K562 (cell line): ENCODE measurements around the gene HCAR1. TPM values are rescaled to one million over a fixed set of nuclear protein-coding genes. Genes with fewer than 3 reads are reported as not detected.
A peak's percentile ranks its signal among the peaks of the same experiment; 100 is the strongest.

ENCODE experiments used
- ATAC-seq: fragments of 200-7000 bp; cut with Tn5 transposase; 3 replicates; pipeline ENCODE4 v1.9.1; 2020; ENCODE audit warnings: moderate library complexity
- BruUV-seq: library from RNA; stranded (reverse); fragments of 400-500 nt; replicated peaks from 2 replicates; lab custom pipeline; 2021; lab: Mats Ljungman, UMichigan
- CTCF ChIA-PET: fragments of 300-600 bp; formaldehyde crosslinking; extraction: SDS; loops from one replicate; lab custom pipeline; 2021; ENCODE audit warnings: low intra/inter-chr PET ratio; lab: Yijun Ruan, JAX
- POLR2A ChIA-PET: fragments of 300-600, 350-650 bp; sonication (Branson Sonifier 250); formaldehyde crosslinking; extraction: SDS; loops from one replicate; lab custom pipeline; 2021; ENCODE audit warnings: antibody characterized with exemption, inconsistent platforms; lab: Yijun Ruan, JAX
- DNase-seq, 4 experiments: peaks; one replicate each; pipeline versions ENCODE4 v3.0.0 to v3.0.0-alpha.2; 2011 to 2018; ENCODE audit warnings: low spot score in 3 of 4, mixed read lengths in 3 of 4; ENCODE audit errors: extremely low read depth in 1 of 4
- FAIRE-seq: peaks from 2 replicates; lab custom pipeline; 2011; peaks lifted over from hg19 to GRCh38; lab: Jason Lieb, UNC
- H2AFZ ChIP-seq: 2 replicates; pipeline ENCODE4 v1.6.0; 2011; ENCODE audit warnings: low read depth, low read length, control low read depth, inconsistent platforms
- H3K27ac ChIP-seq: fragments of 200-600 bp; 3 replicates; pipeline ENCODE4 v1.8.0; 2011; ENCODE audit warnings: low read depth, mild to moderate bottlenecking, control low read depth, inconsistent platforms, low read length, moderate library complexity, mixed read lengths; ENCODE audit errors: extremely low read depth
- H3K27me3 ChIP-seq, 2 experiments: fragments of 300-600 bp in 1 of 2; 2 replicates in 1 of 2; 3 replicates in 1 of 2; pipeline versions ENCODE4 v1.6.0 to v1.8.0; 2011; ENCODE audit warnings: inconsistent platforms in 2 of 2, low read length in 2 of 2, mild to moderate bottlenecking in 1 of 2, mixed read lengths in 1 of 2, moderate library complexity in 1 of 2; ENCODE audit not compliant: control insufficient read depth in 2 of 2, insufficient read depth in 2 of 2
- H3K36me3 ChIP-seq: fragments of 300-600 bp; 3 replicates; pipeline ENCODE4 v1.8.0; 2011; ENCODE audit warnings: mild to moderate bottlenecking, low read length, inconsistent platforms; ENCODE audit not compliant: control insufficient read depth, insufficient read depth
- H3K4me1 ChIP-seq, 2 experiments: fragments of 200-600 bp in 1 of 2; replicated peaks in 1 of 2; 2 replicates in 1 of 2; 3 replicates in 1 of 2; pipeline versions ENCODE4 v1.5.1 to v1.8.0; 2011; ENCODE audit warnings: inconsistent platforms in 2 of 2, low read length in 2 of 2, mild to moderate bottlenecking in 1 of 2, mixed read lengths in 1 of 2, moderate library complexity in 1 of 2; ENCODE audit not compliant: control insufficient read depth in 2 of 2, insufficient read depth in 2 of 2
- H3K4me2 ChIP-seq: 2 replicates; pipeline ENCODE4 v1.6.1; 2011; ENCODE audit warnings: low read length, control low read depth, inconsistent platforms, mixed read lengths; ENCODE audit not compliant: insufficient read depth
- H3K4me3 ChIP-seq: fragments of 200-600 bp; sonication (generic), shearing (Covaris generic); 2 replicates; pipeline ENCODE4 v1.5.1; 2016; ENCODE audit warnings: control low read depth, inconsistent platforms
- H3K79me2 ChIP-seq: fragments of 200-600 bp; 3 replicates; pipeline ENCODE4 v1.8.0; 2011; ENCODE audit warnings: low read length, inconsistent platforms; ENCODE audit not compliant: control insufficient read depth, insufficient read depth
- H3K9ac ChIP-seq, 2 experiments: 2 replicates each; pipeline versions ENCODE4 v1.6.0 to v1.6.1; 2011; ENCODE audit warnings: low read depth in 2 of 2, low read length in 2 of 2, control low read depth in 1 of 2, inconsistent platforms in 1 of 2, mild to moderate bottlenecking in 1 of 2, mixed read lengths in 1 of 2; ENCODE audit not compliant: insufficient read depth in 1 of 2
- H3K9me1 ChIP-seq: one replicate; pipeline ENCODE4 v1.6.0; 2011; ENCODE audit warnings: inconsistent platforms, mild to moderate bottlenecking, low read length, moderate library complexity; ENCODE audit not compliant: control insufficient read depth, insufficient read depth
- H3K9me3 ChIP-seq: replicated peaks from 2 replicates; pipeline ENCODE4 v1.5.1; 2011; ENCODE audit warnings: low read depth, low read length, inconsistent platforms; ENCODE audit not compliant: control insufficient read depth, insufficient read depth
- H4K20me1 ChIP-seq: replicated peaks from 2 replicates; pipeline ENCODE4 v1.6.1; 2011; ENCODE audit warnings: low read length, inconsistent platforms, mixed read lengths; ENCODE audit not compliant: control insufficient read depth, insufficient read depth
- FOSL1 ChIP-seq: fragments of 200-800 bp; sonication (Bioruptor generic); conservative IDR thresholded peaks from 2 replicates; pipeline ENCODE4 v1.6.1; 2016; ENCODE audit warnings: missing genetic modification characterization, missing compliant biosample characterization
- JUND ChIP-seq, 2 experiments: IDR thresholded peaks; 2 replicates in 1 of 2; 3 replicates in 1 of 2; pipeline ENCODE4 v1.6.1; 2011; ENCODE audit warnings: borderline replicate concordance in 2 of 2, low read depth in 2 of 2, low read length in 2 of 2, improper control_type of control experiment in 1 of 2, missing biosample characterization in 1 of 2, missing genetic modification characterization in 1 of 2, missing genetic modification reagents in 1 of 2
- WGBS: fragments of 100-300 bp; shearing (Covaris generic); methylation state at CpG from one replicate; pipeline ENCODE4 v1.1.6; 2016; ENCODE audit warnings: low coverage, mixed read lengths; ENCODE audit not compliant: insufficient coverage; ENCODE audit errors: missing lambda C conversion rate; 5-methylcytosine and 5-hydroxymethylcytosine counted together
- in situ Hi-C: fragments of 300-500 bp; cut with MboI; formaldehyde crosslinking; loops from 4 replicates; pipeline ENCODE4 v1.15.0; 2018; ENCODE audit warnings: inconsistent platforms, mixed read lengths
- intact Hi-C: fragments of 100-400 bp; cut with micrococcal nuclease; formaldehyde crosslinking; loops from 2 replicates; pipeline ENCODE4 v1.14.2; 2022
- polyA plus RNA-seq, 8 experiments: library from polyadenylated mRNA; depleted of rRNA in 4 of 8; stranded (reverse) in 5 of 8; unstranded in 3 of 8; fragments of >200 nt; fragmentation: Nextera tagmentation in 2 of 8; fragmentation: Illumina TruSeq in 1 of 8; extraction: Ambion mirVana in 2 of 8; extraction: Trizol in 1 of 8; gene quantifications; 2 replicates each; pipeline versions ENCODE4 v1.2.1 to v1.2.3, GENCODE V29; 2011 to 2014; ENCODE audit warnings: inconsistent platforms in 1 of 8, missing spikeins in 1 of 8
- total RNA-seq, 7 experiments: library from RNA; depleted of rRNA in 6 of 7; stranded (reverse); fragments of >200 nt in 6 of 7; fragmentation: Illumina TruSeq in 2 of 7; extraction: Trizol in 2 of 7; gene quantifications; 2 replicates each; pipeline versions ENCODE4 v1.2.1 to v1.2.3, GENCODE V29; 2011 to 2021; ENCODE audit warnings: low replicate concordance in 1 of 7
- TF ChIP-seq, protein P1 (sequence below): fragments of 450-650 bp; formaldehyde crosslinking; IDR thresholded peaks from 2 replicates; pipeline ENCODE4 v1.4.0; 2020; ENCODE audit warnings: mild to moderate bottlenecking

The HCAR1 gene
- total and polyA plus RNA-seq, 9 of the 15 experiments (the other 6 are each of a cell fraction or from before 2014, with no cell fraction given) = not detected

DNA sequence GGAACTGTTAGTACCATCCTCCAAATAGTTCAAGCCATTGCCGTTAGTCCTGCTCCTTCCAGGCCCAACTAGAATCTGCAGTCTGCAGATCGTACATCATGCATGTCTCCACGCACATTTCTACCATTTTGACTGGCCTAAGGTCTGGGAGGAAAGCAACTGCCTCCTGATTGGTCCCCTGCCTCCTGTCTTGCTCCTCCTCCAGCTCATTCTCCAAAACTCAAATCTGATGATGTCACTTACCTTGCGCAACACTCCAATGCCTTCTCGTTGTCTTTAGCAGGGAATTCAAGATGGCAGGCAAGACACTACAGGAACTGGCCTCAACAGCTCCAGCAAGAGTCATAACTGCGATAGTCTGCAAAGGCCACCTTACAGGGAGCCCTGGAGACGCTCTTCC, 9.7 kb upstream of the HCAR1 start (continued):
- peak; percentile 87 for TF ChIP-seq JUND (IDR thresholded peaks at IDR 0.05; ENCODE audit: borderline replicate concordance, low read depth, low read length)
- peak; percentile 93 for TF ChIP-seq JUND (tag; IDR thresholded peaks at IDR 0.05; ENCODE audit: borderline replicate concordance, low read depth, low read length)

DNA sequence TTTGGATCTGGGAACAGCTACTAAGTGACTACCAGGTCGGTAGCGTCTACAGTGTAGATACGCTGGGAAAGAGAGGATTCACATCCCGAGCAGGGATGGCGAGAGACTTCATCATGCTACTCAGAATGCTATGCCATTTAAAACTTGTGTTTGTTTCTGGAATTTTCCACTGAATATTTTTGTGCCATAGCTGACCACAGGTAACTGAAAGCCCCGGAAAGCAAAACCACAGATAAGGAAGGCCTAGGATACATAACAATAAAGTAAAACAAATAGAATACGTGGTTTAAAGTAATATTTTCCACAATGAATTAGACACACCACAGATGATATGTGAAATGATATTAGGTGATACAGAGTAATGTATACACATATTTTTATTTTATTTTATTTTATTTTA, 7.9 kb upstream of the HCAR1 start:
- DNase-seq = no peak
- WGBS = 46% methylated on average over 7 of the region's 7 CpGs
- no peak overlapping the region for H3K4me3 ChIP-seq
- no peak overlapping the region for H3K27ac ChIP-seq
- peak overlapping the region; percentile 34 for H2AFZ ChIP-seq
- in situ Hi-C loops = no loop called here
- TF ChIP-seq FOSL1 = 0 out of 2 replicates have a peak, but pooled peaks have one; percentile 30
- TF ChIP-seq, protein P1, sequence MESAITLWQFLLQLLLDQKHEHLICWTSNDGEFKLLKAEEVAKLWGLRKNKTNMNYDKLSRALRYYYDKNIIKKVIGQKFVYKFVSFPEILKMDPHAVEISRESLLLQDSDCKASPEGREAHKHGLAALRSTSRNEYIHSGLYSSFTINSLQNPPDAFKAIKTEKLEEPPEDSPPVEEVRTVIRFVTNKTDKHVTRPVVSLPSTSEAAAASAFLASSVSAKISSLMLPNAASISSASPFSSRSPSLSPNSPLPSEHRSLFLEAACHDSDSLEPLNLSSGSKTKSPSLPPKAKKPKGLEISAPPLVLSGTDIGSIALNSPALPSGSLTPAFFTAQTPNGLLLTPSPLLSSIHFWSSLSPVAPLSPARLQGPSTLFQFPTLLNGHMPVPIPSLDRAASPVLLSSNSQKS (CRISPR knock-in tag) = no peak
- TF ChIP-seq, all 486 proteins: peak for 1
- H3K4me1 ChIP-seq = peaks cover 0 to 11% of the 10 kb centered on the region in 2 experiments; a peak in 3 of 5 replicates
- no TSS peak for BruUV-seq
- intact Hi-C loops = no loop called here
- H3K9me1 ChIP-seq = no peaks in the 10 kb centered on the region
- no peaks in the 10 kb centered on the region for H4K20me1 ChIP-seq
- no peak overlapping the region for H3K9ac ChIP-seq
- peak overlapping the region; percentile 24; the same call in 1 of the 2 replicates for H3K4me2 ChIP-seq
- H3K9me3 ChIP-seq = no peaks in the 10 kb centered on the region
- CTCF ChIA-PET = no interaction called here
- H3K79me2 ChIP-seq = no peaks in the 10 kb centered on the region
- no peak for FAIRE-seq
- H3K27me3 ChIP-seq = no peaks in the 10 kb centered on the region
- ATAC-seq = no peak
- POLR2A ChIA-PET = interaction anchor here (0.9 kb wide), 1 partner anchor 235 kb away, joined by 3 read pairs; no protein-coding TSS in a partner anchor
- H3K36me3 ChIP-seq = no peaks in the 10 kb centered on the region
